Astrocyte (in vitro differentiated cells and primary cell): ENCODE measurements around the gene CIAO3.

ENCODE experiments used
- CTCF ChIP-seq: IDR thresholded peaks from 2 replicates; pipeline ENCODE4 v1.5.1; 2011; ENCODE audit warnings: low read depth, mild to moderate bottlenecking, inconsistent platforms, low read length, moderate library complexity; ENCODE audit not compliant: insufficient read depth
- EZH2 ChIP-seq: IDR thresholded peaks from 2 replicates; pipeline ENCODE4 v1.6.1; 2012; ENCODE audit warnings: mild to moderate bottlenecking, low read length, inconsistent platforms; ENCODE audit not compliant: insufficient read depth

GRCh38 chr16:785563-786535 is 45.1 kb upstream of the CIAO3 start:
- TF ChIP-seq EZH2 (no peak), CTCF (peak; percentile 38)
